ENCODE results near the gene IQCH. TPM values are rescaled to one million over a fixed set of nuclear protein-coding genes. Genes with fewer than 3 reads are reported as not detected.

Gene IQCH
- total RNA-seq, 1 donor from 2014 or later = 5.2 TPM

DNA sequence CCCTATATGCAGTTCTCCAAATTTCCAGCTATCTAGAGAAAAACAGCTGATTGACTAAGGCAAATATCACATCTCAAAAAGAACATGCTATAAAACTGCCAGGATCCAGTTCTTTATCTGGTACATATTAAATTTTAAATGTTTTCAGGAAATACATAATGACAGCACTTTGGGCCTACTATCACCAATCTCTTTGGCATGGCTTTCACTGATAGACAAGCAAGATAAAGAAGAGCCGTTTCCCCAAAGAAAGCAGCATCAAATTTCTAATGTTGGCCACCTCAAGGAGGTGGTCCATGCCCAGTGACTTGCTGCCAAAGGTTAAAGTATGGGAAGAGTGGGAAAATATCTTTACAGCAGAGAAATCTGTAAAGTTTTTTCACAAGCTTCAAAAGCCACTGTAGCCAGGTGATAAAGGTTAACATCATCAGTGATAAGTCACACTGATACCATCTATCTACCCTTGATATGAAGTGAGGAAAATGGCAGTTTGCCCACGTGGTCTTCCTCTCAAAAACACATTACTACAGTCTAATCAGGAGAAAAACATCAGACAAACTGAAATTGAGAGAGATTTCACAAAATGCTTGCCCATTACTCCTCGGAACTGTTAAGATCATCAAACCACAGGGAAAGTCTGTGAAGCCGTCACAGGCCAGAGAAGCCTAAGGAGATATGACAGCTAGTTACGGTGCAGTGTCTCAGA is 220.0 kb downstream of the IQCH start:
- Mint-ChIP-seq H3K27me3 (peaks cover 12% of the 10 kb centered on the region), H3K4me1 (ENCODE audit: low read depth) (no peaks in the 10 kb centered on the region), H3K4me3 (ENCODE audit: low read depth) (no peak overlapping the region), H3K36me3 (ENCODE audit: insufficient read depth) (peaks cover 1% of the 10 kb centered on the region), H3K27ac (no peak overlapping the region), H3K9me3 (ENCODE audit: low read depth) (no peaks in the 10 kb centered on the region)
- DNase-seq (ENCODE audit: low spot score, unreplicated experiment) = no peak
- TF ChIP-seq, protein P1, sequence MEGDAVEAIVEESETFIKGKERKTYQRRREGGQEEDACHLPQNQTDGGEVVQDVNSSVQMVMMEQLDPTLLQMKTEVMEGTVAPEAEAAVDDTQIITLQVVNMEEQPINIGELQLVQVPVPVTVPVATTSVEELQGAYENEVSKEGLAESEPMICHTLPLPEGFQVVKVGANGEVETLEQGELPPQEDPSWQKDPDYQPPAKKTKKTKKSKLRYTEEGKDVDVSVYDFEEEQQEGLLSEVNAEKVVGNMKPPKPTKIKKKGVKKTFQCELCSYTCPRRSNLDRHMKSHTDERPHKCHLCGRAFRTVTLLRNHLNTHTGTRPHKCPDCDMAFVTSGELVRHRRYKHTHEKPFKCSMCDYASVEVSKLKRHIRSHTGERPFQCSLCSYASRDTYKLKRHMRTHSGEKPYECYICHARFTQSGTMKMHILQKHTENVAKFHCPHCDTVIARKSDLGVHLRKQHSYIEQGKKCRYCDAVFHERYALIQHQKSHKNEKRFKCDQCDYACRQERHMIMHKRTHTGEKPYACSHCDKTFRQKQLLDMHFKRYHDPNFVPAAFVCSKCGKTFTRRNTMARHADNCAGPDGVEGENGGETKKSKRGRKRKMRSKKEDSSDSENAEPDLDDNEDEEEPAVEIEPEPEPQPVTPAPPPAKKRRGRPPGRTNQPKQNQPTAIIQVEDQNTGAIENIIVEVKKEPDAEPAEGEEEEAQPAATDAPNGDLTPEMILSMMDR (IDR thresholded peaks at IDR 0.05; ENCODE audit: unreplicated experiment) = no peak

DNA sequence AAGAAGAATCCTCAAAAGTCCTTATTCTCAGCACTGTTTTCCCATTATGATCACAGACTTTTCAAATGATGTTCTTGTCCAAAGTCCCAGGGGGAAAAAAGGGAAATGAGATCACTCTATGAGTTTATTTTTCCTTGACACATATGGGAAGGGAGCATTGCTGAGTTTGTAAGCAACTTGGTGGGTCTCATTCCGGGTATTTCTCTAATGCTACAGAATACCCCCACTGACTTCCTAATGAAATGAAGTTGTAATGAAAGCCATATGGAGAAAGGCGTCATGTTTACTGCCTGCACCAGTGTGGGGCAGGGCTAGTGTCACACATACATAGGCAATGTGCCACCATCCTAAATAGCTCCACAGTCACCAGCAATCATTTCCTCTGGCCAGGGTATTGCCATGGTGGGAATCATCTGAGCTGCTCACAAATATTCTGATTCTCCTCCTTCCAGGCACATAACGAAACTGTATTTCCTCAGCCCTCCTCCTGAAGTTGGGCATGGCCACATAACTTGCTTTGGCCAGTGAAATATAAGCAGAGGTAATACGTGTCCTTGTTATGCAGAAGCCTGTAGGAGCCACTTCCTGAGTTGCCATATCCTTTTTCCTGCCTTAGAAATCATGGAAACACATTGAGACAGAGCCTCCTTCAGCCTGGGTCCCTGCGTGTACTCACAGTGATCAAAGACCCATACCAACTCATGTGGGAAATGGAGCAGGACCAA is 225.4 kb downstream of the IQCH start:
- H3K36me3 Mint-ChIP-seq (ENCODE audit: insufficient read depth) = peaks cover 5% of the 10 kb centered on the region
- no peak overlapping the region for H3K4me3 Mint-ChIP-seq (ENCODE audit: low read depth)
- TF ChIP-seq, protein P1 (IDR thresholded peaks at IDR 0.05; ENCODE audit: unreplicated experiment) = no peak
- no peaks in the 10 kb centered on the region for H3K4me1 Mint-ChIP-seq (ENCODE audit: low read depth)
- H3K27ac Mint-ChIP-seq = no peak overlapping the region
- DNase-seq (ENCODE audit: low spot score, unreplicated experiment) = no peak
- peaks cover 5% of the 10 kb centered on the region for H3K27me3 Mint-ChIP-seq
- H3K9me3 Mint-ChIP-seq (ENCODE audit: low read depth) = peaks cover 3% of the 10 kb centered on the region

DNA sequence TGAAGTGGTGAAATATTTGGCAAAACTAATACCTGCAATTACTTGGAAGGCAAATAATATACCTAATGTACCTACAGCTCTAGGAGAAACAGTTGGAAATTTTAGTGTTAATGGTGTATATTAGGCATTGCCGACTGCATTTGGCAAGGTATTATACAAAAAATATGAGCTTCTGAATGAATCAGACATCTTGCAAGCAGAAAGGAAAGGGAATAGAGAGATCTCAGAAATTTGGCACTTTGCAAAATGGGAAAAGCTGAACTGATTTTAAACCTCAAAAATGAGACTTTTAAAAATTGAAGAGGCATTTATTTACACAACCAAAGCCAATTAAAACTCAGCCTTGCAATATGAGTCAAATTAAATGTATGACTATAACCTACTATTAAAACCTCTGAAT is 226.2 kb downstream of the IQCH start:
- peaks cover 8% of the 10 kb centered on the region for H3K36me3 Mint-ChIP-seq (ENCODE audit: insufficient read depth)
- H3K4me1 Mint-ChIP-seq (ENCODE audit: low read depth) = no peaks in the 10 kb centered on the region
- H3K4me3 Mint-ChIP-seq (ENCODE audit: low read depth) = no peak overlapping the region
- peaks cover 8% of the 10 kb centered on the region for H3K9me3 Mint-ChIP-seq (ENCODE audit: low read depth)
- peaks cover 5% of the 10 kb centered on the region for H3K27me3 Mint-ChIP-seq
- TF ChIP-seq, protein P1 (IDR thresholded peaks at IDR 0.05; ENCODE audit: unreplicated experiment) = no peak
- DNase-seq (ENCODE audit: low spot score, unreplicated experiment) = no peak
- H3K27ac Mint-ChIP-seq = no peak overlapping the region

DNA sequence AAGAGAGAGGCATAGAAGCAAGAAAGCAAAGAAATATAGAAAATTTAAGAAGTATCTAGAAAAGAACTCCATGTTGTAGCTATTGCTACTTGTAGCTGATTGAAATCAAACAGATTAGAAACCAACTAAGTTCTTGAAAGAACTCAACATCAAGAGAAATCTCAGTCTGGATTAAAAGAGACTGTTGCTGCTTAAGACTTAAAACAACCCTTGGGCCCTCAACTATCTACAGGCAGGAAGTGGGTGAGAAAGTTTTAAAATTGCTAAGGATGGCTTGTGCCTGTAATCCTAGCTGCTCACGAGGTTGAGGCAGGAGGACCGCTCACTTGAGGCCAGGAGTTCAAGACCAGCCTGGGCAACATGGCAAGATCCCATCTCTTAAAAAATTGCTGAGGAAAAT is 227.1 kb downstream of the IQCH start:
- no peak for DNase-seq (ENCODE audit: low spot score, unreplicated experiment)
- Mint-ChIP-seq H3K36me3 (ENCODE audit: insufficient read depth) (peaks cover 8% of the 10 kb centered on the region), H3K9me3 (ENCODE audit: low read depth) (peaks cover 8% of the 10 kb centered on the region), H3K27me3 (peaks cover 5% of the 10 kb centered on the region), H3K4me3 (ENCODE audit: low read depth) (no peak overlapping the region), H3K4me1 (ENCODE audit: low read depth) (no peaks in the 10 kb centered on the region), H3K27ac (no peak overlapping the region)
- TF ChIP-seq, protein P1 (IDR thresholded peaks at IDR 0.05; ENCODE audit: unreplicated experiment) = no peak

DNA sequence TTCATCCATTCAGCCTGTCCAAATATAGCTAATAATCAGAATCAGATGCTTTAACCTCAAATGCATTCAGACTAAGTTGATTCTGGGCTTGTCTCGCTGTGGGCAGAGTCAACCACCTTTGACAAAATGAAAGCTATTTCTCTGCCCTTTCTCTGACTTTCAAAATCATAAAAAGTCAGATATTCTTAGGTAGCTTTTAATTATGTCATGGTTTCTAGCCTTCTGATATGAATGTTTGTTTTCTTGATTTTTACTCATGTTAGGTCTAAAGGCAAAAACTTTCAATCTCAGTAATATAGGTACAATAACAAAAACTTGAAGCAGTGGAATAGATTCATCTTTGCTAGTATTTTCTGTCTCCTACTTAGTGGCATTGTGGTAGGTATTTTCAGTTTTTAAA is 241.0 kb downstream of the IQCH start:
- Mint-ChIP-seq H3K4me1 (ENCODE audit: low read depth) (peaks cover 6% of the 10 kb centered on the region), H3K4me3 (ENCODE audit: low read depth) (no peak overlapping the region), H3K27me3 (peaks cover 3% of the 10 kb centered on the region), H3K27ac (no peak overlapping the region), H3K9me3 (ENCODE audit: low read depth) (peaks cover 2% of the 10 kb centered on the region), H3K36me3 (ENCODE audit: insufficient read depth) (peaks cover 9% of the 10 kb centered on the region)
- DNase-seq (ENCODE audit: low spot score, unreplicated experiment) = no peak
- TF ChIP-seq, protein P1 (IDR thresholded peaks at IDR 0.05; ENCODE audit: unreplicated experiment) = no peak
